ENCODE results near the gene SEC14L6. TPM values are rescaled to one million over a fixed set of nuclear protein-coding genes. Genes with fewer than 3 reads are reported as not detected.

Gene SEC14L6
- total RNA-seq, 4 donors from 2014 or later: 0.22 to 3.0 (median 0.54) TPM

DNA sequence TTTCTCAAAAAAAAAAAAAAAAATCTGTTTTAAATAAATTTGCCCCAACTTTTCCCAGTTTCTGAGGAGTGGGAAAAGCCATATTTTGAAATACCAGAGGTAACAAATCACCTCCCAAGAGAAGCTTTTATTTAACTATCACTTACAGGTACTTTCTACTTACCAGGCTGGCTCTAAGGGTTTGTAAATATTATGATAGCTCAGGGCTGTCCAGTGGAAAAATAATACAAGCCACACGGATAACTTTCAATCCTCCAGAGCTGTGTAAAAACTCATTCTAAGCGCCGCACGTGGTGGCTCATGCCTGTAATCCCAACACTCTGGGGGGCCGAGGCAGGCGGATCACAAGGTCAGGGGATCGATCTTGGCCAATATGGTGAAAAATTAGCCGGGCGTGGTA lies 35.4 kb downstream of the SEC14L6 start:
- TF ChIP-seq POLR2AphosphoS5 (IDR thresholded peaks at IDR 0.05) (no peak), EP300 (IDR thresholded peaks at IDR 0.05) (no peak), POLR2A (IDR thresholded peaks at IDR 0.05) (no peak)
- TF ChIP-seq, protein P1, sequence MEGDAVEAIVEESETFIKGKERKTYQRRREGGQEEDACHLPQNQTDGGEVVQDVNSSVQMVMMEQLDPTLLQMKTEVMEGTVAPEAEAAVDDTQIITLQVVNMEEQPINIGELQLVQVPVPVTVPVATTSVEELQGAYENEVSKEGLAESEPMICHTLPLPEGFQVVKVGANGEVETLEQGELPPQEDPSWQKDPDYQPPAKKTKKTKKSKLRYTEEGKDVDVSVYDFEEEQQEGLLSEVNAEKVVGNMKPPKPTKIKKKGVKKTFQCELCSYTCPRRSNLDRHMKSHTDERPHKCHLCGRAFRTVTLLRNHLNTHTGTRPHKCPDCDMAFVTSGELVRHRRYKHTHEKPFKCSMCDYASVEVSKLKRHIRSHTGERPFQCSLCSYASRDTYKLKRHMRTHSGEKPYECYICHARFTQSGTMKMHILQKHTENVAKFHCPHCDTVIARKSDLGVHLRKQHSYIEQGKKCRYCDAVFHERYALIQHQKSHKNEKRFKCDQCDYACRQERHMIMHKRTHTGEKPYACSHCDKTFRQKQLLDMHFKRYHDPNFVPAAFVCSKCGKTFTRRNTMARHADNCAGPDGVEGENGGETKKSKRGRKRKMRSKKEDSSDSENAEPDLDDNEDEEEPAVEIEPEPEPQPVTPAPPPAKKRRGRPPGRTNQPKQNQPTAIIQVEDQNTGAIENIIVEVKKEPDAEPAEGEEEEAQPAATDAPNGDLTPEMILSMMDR (IDR thresholded peaks at IDR 0.05): no peak
- peaks cover 34% of the 10 kb centered on the region for H3K27me3 ChIP-seq
- H3K27ac ChIP-seq: no peak overlapping the region
- H3K4me3 ChIP-seq: no peak overlapping the region
- H3K9me3 ChIP-seq: peaks cover 0 to 8% (median 0%) of the 10 kb centered on the region in 3 donors
- no peaks in the 10 kb centered on the region for H3K4me1 ChIP-seq
- 34 to 60% methylated on average over 1 to 2 of the region's 9 CpGs for WGBS, 2 donors (ENCODE audit: low coverage in 1 of 2)
- no peak for ATAC-seq
- no peaks in the 10 kb centered on the region for H3K36me3 ChIP-seq

GRCh38 chr22:30508216-30508615 lies 38.3 kb downstream of the SEC14L6 start:
- Histone ChIP-seq H3K27me3 (peaks cover 63% of the 10 kb centered on the region), H3K36me3 (no peaks in the 10 kb centered on the region), H3K4me1 (peaks cover 0 to 7% (median 0%) of the 10 kb centered on the region in 3 donors), H3K4me3 (no peak overlapping the region), H3K9me3 (peaks cover 0 to 1% (median 0%) of the 10 kb centered on the region in 3 donors), H3K27ac (no peak overlapping the region)
- 69 to 100% methylated on average over 1 to 5 of the region's 5 CpGs for WGBS, 2 donors (ENCODE audit: low coverage in 1 of 2)
- ATAC-seq: no peak
- TF ChIP-seq POLR2A (IDR thresholded peaks at IDR 0.05) (no peak), EP300 (IDR thresholded peaks at IDR 0.05) (no peak), POLR2AphosphoS5 (IDR thresholded peaks at IDR 0.05) (no peak)
- TF ChIP-seq, protein P1 (IDR thresholded peaks at IDR 0.05): no peak

- TF ChIP-seq, protein P1 (IDR thresholded peaks at IDR 0.05): no peak
- TF ChIP-seq EP300 (IDR thresholded peaks at IDR 0.05) (no peak), POLR2A (IDR thresholded peaks at IDR 0.05) (no peak), POLR2AphosphoS5 (IDR thresholded peaks at IDR 0.05) (no peak)
- WGBS, 2 donors (ENCODE audit: low coverage in 1 of 2): 81 to 89% methylated on average over 3 to 4 of the region's 4 CpGs
- Histone ChIP-seq H3K9me3 (no peaks in the 10 kb centered on the region), H3K4me1 (peaks cover 0 to 7% (median 0%) of the 10 kb centered on the region in 3 donors), H3K4me3 (no peak overlapping the region), H3K36me3 (no peaks in the 10 kb centered on the region), H3K27ac (no peak overlapping the region), H3K27me3 (peaks cover 69% of the 10 kb centered on the region)
- no peak for ATAC-seq
These were observed 38.9 kb downstream of the SEC14L6 start for GRCh38 chr22:30507670-30508069.

- H3K4me1 ChIP-seq: peaks cover 0 to 7% (median 0%) of the 10 kb centered on the region in 3 donors
- no peaks in the 10 kb centered on the region for H3K36me3 ChIP-seq
- no peak overlapping the region for H3K4me3 ChIP-seq
- no peaks in the 10 kb centered on the region for H3K9me3 ChIP-seq
- no peak for ATAC-seq
- TF ChIP-seq, protein P1 (IDR thresholded peaks at IDR 0.05): no peak
- no peak for TF ChIP-seq EP300 (IDR thresholded peaks at IDR 0.05)
- TF ChIP-seq POLR2A (IDR thresholded peaks at IDR 0.05): no peak
- TF ChIP-seq POLR2AphosphoS5 (IDR thresholded peaks at IDR 0.05): no peak
- no peak overlapping the region for H3K27ac ChIP-seq
- H3K27me3 ChIP-seq: peaks cover 78% of the 10 kb centered on the region
- WGBS, 2 donors (ENCODE audit: low coverage in 1 of 2): 81 to 92% methylated on average over 2 to 5 of the region's 8 CpGs
These were observed 40.0 kb downstream of the SEC14L6 start for GRCh38 chr22:30506507-30506968.

GRCh38 chr22:30503551-30503950 lies 43.0 kb downstream of the SEC14L6 start:
- Histone ChIP-seq H3K4me3 (no peak overlapping the region), H3K4me1 (peaks cover 0 to 7% (median 0%) of the 10 kb centered on the region in 3 donors), H3K36me3 (no peaks in the 10 kb centered on the region), H3K9me3 (no peaks in the 10 kb centered on the region), H3K27ac (no peak overlapping the region), H3K27me3 (peaks cover 75% of the 10 kb centered on the region)
- ATAC-seq: no peak
- TF ChIP-seq POLR2AphosphoS5 (IDR thresholded peaks at IDR 0.05): no peak
- no peak for TF ChIP-seq EP300 (IDR thresholded peaks at IDR 0.05)
- no peak for TF ChIP-seq POLR2A (IDR thresholded peaks at IDR 0.05)
- TF ChIP-seq, protein P1 (IDR thresholded peaks at IDR 0.05): no peak
- 62 to 80% methylated on average over 5 to 6 of the region's 12 CpGs for WGBS, 2 donors (ENCODE audit: low coverage in 1 of 2)
